ENCODE data around the gene ZNF607.
"Not testable (repeated sequence)": the region's sequence is repeated elsewhere in the genome, so short reads cannot be mapped to it uniquely, and the experiment has no call there.

Gene ZNF607

GRCh38 chr19:37719111-37719926 lies at the start of gene ZNF607:
Gene ZNF607 (minus strand): TSS chr19:37719761. CDS start chr19:37711618, 8,143 bp downstream.
- peak; percentile 66 for DNase-seq

- DNase-seq: no peak
Measured at GRCh38 chr19:37763488-37763887, 43.9 kb upstream of the ZNF607 start.

- DNase-seq: not testable (repeated sequence)
Measured at GRCh38 chr19:37757683-37758082, 38.1 kb upstream of the ZNF607 start.

GRCh38 chr19:37738371-37738770 lies 18.8 kb upstream of the ZNF607 start:
- no peak for DNase-seq

- no peak for DNase-seq
Measured at GRCh38 chr19:37725181-37725580, 5.6 kb upstream of the ZNF607 start.

GRCh38 chr19:37719927-37720265 lies 335 bp upstream of the ZNF607 start:
- no peak for DNase-seq

GRCh38 chr19:37718304-37718703 lies 1.3 kb downstream of the ZNF607 start:
- no peak for DNase-seq

GRCh38 chr19:37716140-37716539 lies 3.4 kb downstream of the ZNF607 start:
- DNase-seq: no peak

GRCh38 chr19:37706052-37706605 lies 13.4 kb downstream of the ZNF607 start:
- no peak for DNase-seq

GRCh38 chr19:37699057-37699456 lies 20.5 kb downstream of the ZNF607 start:
- DNase-seq: no peak

- no peak for DNase-seq
Measured at GRCh38 chr19:37698216-37698615, 21.3 kb downstream of the ZNF607 start.

- DNase-seq: no peak
Measured at GRCh38 chr19:37695144-37695899, 24.2 kb downstream of the ZNF607 start.

GRCh38 chr19:37692956-37693620 lies 26.5 kb downstream of the ZNF607 start:
- no peak for DNase-seq

- DNase-seq: peak; percentile 73
Measured at GRCh38 chr19:37691881-37692504, 27.6 kb downstream of the ZNF607 start.

GRCh38 chr19:37683520-37683919 lies 36.0 kb downstream of the ZNF607 start:
- no peak for DNase-seq

GRCh38 chr19:37669450-37669914 lies 50.1 kb downstream of the ZNF607 start:
- DNase-seq: no peak

- DNase-seq: not testable (repeated sequence)
Measured at GRCh38 chr19:37657157-37657556, 62.4 kb downstream of the ZNF607 start.

- peak; percentile 79 for DNase-seq
Measured at GRCh38 chr19:37655689-37656371, 63.7 kb downstream of the ZNF607 start.

GRCh38 chr19:37655301-37655688 lies 64.3 kb downstream of the ZNF607 start, which contains the start of gene ZFP30:
Gene ZFP30 (minus strand): TSS chr19:37655465. CDS start chr19:37647822, 7,643 bp downstream.
- DNase-seq: peak; percentile 59

GRCh38 chr19:37654629-37655300 lies 64.8 kb downstream of the ZNF607 start:
- peak; percentile 3 for DNase-seq

GRCh38 chr19:37654118-37654517 lies 65.4 kb downstream of the ZNF607 start:
- no peak for DNase-seq
